Activated naive CD8-positive, alpha-beta T cell treated with anti-CD3 and anti-CD28 coated beads, Interleukin-2, amount 10 ng/mL, durations not matched to agents 7 days and 5 days (primary cell): Measurements from ENCODE around the gene DCUN1D3. TPM values are rescaled to one million over a fixed set of nuclear protein-coding genes. Genes with fewer than 3 reads are reported as not detected.
"Not testable (repeated sequence)": the region's sequence is repeated elsewhere in the genome, so short reads cannot be mapped to it uniquely, and the experiment has no call there.

Experiments
- ATAC-seq: fragments of 150-1000 bp; cut with Tn5 transposase; one replicate; pipeline ENCODE4 v1.10.0; 2021; ENCODE audit warnings: low read depth, moderate library complexity
- POLR2A ChIA-PET: fragments of 350-600 bp; sonication (Branson Sonifier 250); formaldehyde crosslinking; loops from one replicate; lab custom pipeline; 2021; ENCODE audit warnings: antibody characterized with exemption; lab: Charles Lee
- DNase-seq: peaks from one replicate; pipeline ENCODE4 v3.0.0; 2021
- H3K27ac Mint-ChIP-seq: one replicate; pipeline ENCODE4 v1.8.0; 2022; ENCODE audit warnings: mild to moderate bottlenecking, mixed read lengths
- H3K27me3 Mint-ChIP-seq: one replicate; pipeline ENCODE4 v1.8.0; 2022; ENCODE audit warnings: mild to moderate bottlenecking, moderate library complexity, mixed read lengths
- H3K36me3 Mint-ChIP-seq: one replicate; pipeline ENCODE4 v1.8.0; 2021; ENCODE audit warnings: mild to moderate bottlenecking, mixed read lengths
- H3K4me1 Mint-ChIP-seq: one replicate; pipeline ENCODE4 v1.8.0; 2021; ENCODE audit warnings: mixed read lengths
- H3K4me3 Mint-ChIP-seq: one replicate; pipeline ENCODE4 v1.8.0; 2022; ENCODE audit warnings: mild to moderate bottlenecking, moderate library complexity, mixed read lengths
- H3K9me3 Mint-ChIP-seq: one replicate; pipeline ENCODE4 v1.8.0; 2021; ENCODE audit warnings: mixed read lengths
- total RNA-seq, 2 experiments: library from RNA; stranded (reverse); gene quantifications; one replicate each; pipeline ENCODE4 v1.2.3, GENCODE V29; 2021

The DCUN1D3 gene
- total RNA-seq, 2 experiments from 2014 or later, result 12.0 to 13.1 TPM

GRCh38 chr16:20862162-20862960, 37.8 kb downstream of the DCUN1D3 start:
- Mint-ChIP-seq H3K27ac (no peak overlapping the region), H3K4me1 (peaks cover 29% of the 10 kb centered on the region), H3K27me3 (no peaks in the 10 kb centered on the region), H3K36me3 (peaks cover 38% of the 10 kb centered on the region), H3K4me3 (no peak overlapping the region), H3K9me3 (no peaks in the 10 kb centered on the region)
- ATAC-seq (no peak), DNase-seq (no peak)
- POLR2A ChIA-PET, result no interaction called here

- Mint-ChIP-seq H3K36me3 (peaks cover 37% of the 10 kb centered on the region), H3K4me1 (peaks cover 27% of the 10 kb centered on the region)
- DNase-seq, H3K27ac Mint-ChIP-seq, H3K27me3 Mint-ChIP-seq, ATAC-seq, POLR2A ChIA-PET, H3K9me3 Mint-ChIP-seq, H3K4me3 Mint-ChIP-seq: not testable (repeated sequence)
Observed at GRCh38 chr16:20860995-20861394, 39.2 kb downstream of the DCUN1D3 start.

- Mint-ChIP-seq H3K36me3 (peaks cover 38% of the 10 kb centered on the region), H3K9me3 (no peaks in the 10 kb centered on the region), H3K4me3 (no peak overlapping the region), H3K27me3 (no peaks in the 10 kb centered on the region), H3K4me1 (peaks cover 22% of the 10 kb centered on the region), H3K27ac (no peak overlapping the region)
- ATAC-seq, result no peak
- POLR2A ChIA-PET, result no interaction called here
- no peak for DNase-seq
Observed at GRCh38 chr16:20860361-20860760, 39.8 kb downstream of the DCUN1D3 start.

GRCh38 chr16:20859699-20860098, 40.5 kb downstream of the DCUN1D3 start:
- Mint-ChIP-seq H3K36me3 (peaks cover 43% of the 10 kb centered on the region), H3K4me3 (no peak overlapping the region), H3K4me1 (peaks cover 19% of the 10 kb centered on the region), H3K9me3 (no peaks in the 10 kb centered on the region), H3K27me3 (no peaks in the 10 kb centered on the region), H3K27ac (no peak overlapping the region)
- POLR2A ChIA-PET, result no interaction called here
- DNase-seq, result no peak
- ATAC-seq, result no peak

- Mint-ChIP-seq H3K4me3 (no peak overlapping the region), H3K36me3 (peaks cover 40% of the 10 kb centered on the region), H3K9me3 (no peaks in the 10 kb centered on the region), H3K27ac (no peak overlapping the region), H3K4me1 (peaks cover 16% of the 10 kb centered on the region), H3K27me3 (no peaks in the 10 kb centered on the region)
- POLR2A ChIA-PET, result no interaction called here
- no peak for DNase-seq
- no peak for ATAC-seq
Observed at GRCh38 chr16:20859229-20859628, 40.9 kb downstream of the DCUN1D3 start.

- Mint-ChIP-seq H3K36me3 (peaks cover 36% of the 10 kb centered on the region), H3K27ac (no peak overlapping the region), H3K9me3 (no peaks in the 10 kb centered on the region), H3K27me3 (no peaks in the 10 kb centered on the region), H3K4me3 (no peak overlapping the region), H3K4me1 (peaks cover 11% of the 10 kb centered on the region)
- no peak for DNase-seq
- POLR2A ChIA-PET, result no interaction called here
- no peak for ATAC-seq
Observed at GRCh38 chr16:20857281-20857680, 42.9 kb downstream of the DCUN1D3 start.

- DNase-seq (no peak), ATAC-seq (no peak)
- Mint-ChIP-seq H3K27ac (peak overlapping the region; percentile 26), H3K4me3 (no peak overlapping the region), H3K9me3 (no peaks in the 10 kb centered on the region), H3K27me3 (no peaks in the 10 kb centered on the region), H3K4me1 (peaks cover 20% of the 10 kb centered on the region), H3K36me3 (peaks cover 31% of the 10 kb centered on the region)
- POLR2A ChIA-PET, result interaction anchor here (0.7 to 1.1 kb wide), 2 partner anchors 9 to 45 kb away, joined by 3 to 4 read pairs; partner anchors contain the start of genes DCUN1D3 and LYRM1
Observed at GRCh38 chr16:20854963-20855362, 45.2 kb downstream of the DCUN1D3 start.

GRCh38 chr16:20853981-20854620, 46.1 kb downstream of the DCUN1D3 start:
- Mint-ChIP-seq H3K4me1 (peaks cover 19% of the 10 kb centered on the region), H3K9me3 (no peaks in the 10 kb centered on the region), H3K4me3 (no peak overlapping the region), H3K27ac (no peak overlapping the region), H3K36me3 (peaks cover 27% of the 10 kb centered on the region), H3K27me3 (no peaks in the 10 kb centered on the region)
- no peak for ATAC-seq
- DNase-seq, result no peak
- POLR2A ChIA-PET, result interaction anchor here (0.7 to 1.1 kb wide), 2 partner anchors 8 to 46 kb away, joined by 3 to 4 read pairs; partner anchors contain the start of genes DCUN1D3 and LYRM1

GRCh38 chr16:20853143-20853542, 47.0 kb downstream of the DCUN1D3 start:
- no peak for ATAC-seq
- peaks cover 20% of the 10 kb centered on the region for H3K4me1 Mint-ChIP-seq
- no peak for DNase-seq
- POLR2A ChIA-PET, result no interaction called here
- H3K27me3 Mint-ChIP-seq, result no peaks in the 10 kb centered on the region
- H3K4me3 Mint-ChIP-seq, result no peak overlapping the region
- H3K27ac Mint-ChIP-seq, result no peak overlapping the region
- peaks cover 27% of the 10 kb centered on the region for H3K36me3 Mint-ChIP-seq
- no peaks in the 10 kb centered on the region for H3K9me3 Mint-ChIP-seq

GRCh38 chr16:20851601-20852000, 48.6 kb downstream of the DCUN1D3 start:
- DNase-seq (no peak), ATAC-seq (no peak)
- peaks cover 29% of the 10 kb centered on the region for H3K4me1 Mint-ChIP-seq
- POLR2A ChIA-PET, result no interaction called here
- H3K4me3 Mint-ChIP-seq, result no peak overlapping the region
- no peaks in the 10 kb centered on the region for H3K27me3 Mint-ChIP-seq
- H3K9me3 Mint-ChIP-seq, result no peaks in the 10 kb centered on the region
- no peak overlapping the region for H3K27ac Mint-ChIP-seq
- H3K36me3 Mint-ChIP-seq, result peaks cover 23% of the 10 kb centered on the region

- Mint-ChIP-seq H3K36me3 (peaks cover 24% of the 10 kb centered on the region), H3K27ac (no peak overlapping the region), H3K27me3 (no peaks in the 10 kb centered on the region), H3K4me1 (peaks cover 31% of the 10 kb centered on the region), H3K4me3 (no peak overlapping the region), H3K9me3 (no peaks in the 10 kb centered on the region)
- ATAC-seq (no peak), DNase-seq (no peak)
- POLR2A ChIA-PET, result interaction anchor here (1.6 kb wide), 1 partner anchor 24 kb away, joined by 6 read pairs; no protein-coding TSS in a partner anchor
Observed at GRCh38 chr16:20850981-20851380, 49.2 kb downstream of the DCUN1D3 start.

- Mint-ChIP-seq H3K9me3 (no peaks in the 10 kb centered on the region), H3K27ac (no peak overlapping the region), H3K4me3 (no peak overlapping the region), H3K4me1 (peaks cover 38% of the 10 kb centered on the region), H3K36me3 (peaks cover 21% of the 10 kb centered on the region), H3K27me3 (no peaks in the 10 kb centered on the region)
- POLR2A ChIA-PET, result interaction anchor here (0.5 to 1.6 kb wide), 3 partner anchors 19 to 1782 kb away, joined by 3 to 6 read pairs (median 3); partner anchors contain the start of gene COQ7
- ATAC-seq (no peak), DNase-seq (peak; percentile 63)
Observed at GRCh38 chr16:20849589-20850390, 50.4 kb downstream of the DCUN1D3 start.

- Mint-ChIP-seq H3K4me3 (peak overlapping the region; percentile 36), H3K4me1 (peaks cover 51% of the 10 kb centered on the region), H3K27me3 (no peaks in the 10 kb centered on the region), H3K9me3 (no peaks in the 10 kb centered on the region), H3K36me3 (peaks cover 27% of the 10 kb centered on the region), H3K27ac (peak overlapping the region; percentile 40)
- no peak for DNase-seq
- ATAC-seq, result no peak
- POLR2A ChIA-PET, result interaction anchor here (1.1 to 1.3 kb wide), 2 partner anchors 50 to 55 kb away, joined by 4 to 5 read pairs; no protein-coding TSS in a partner anchor
Observed at GRCh38 chr16:20847550-20847949, 52.6 kb downstream of the DCUN1D3 start.
